ENCODE data around the gene CACNA1E. TPM values are rescaled to one million over a fixed set of nuclear protein-coding genes. Genes with fewer than 3 reads are reported as not detected.

The CACNA1E gene
- total RNA-seq, 4 donors from 2014 or later, result 0.47 to 0.83 TPM; not detected in 2

GRCh38 chr1:181659321-181659957 lies 176.1 kb downstream of the CACNA1E start:
- Histone ChIP-seq H3K4me1 (no peaks in the 10 kb centered on the region), H3K4me3 (no peak overlapping the region), H3K27me3 (no peaks in the 10 kb centered on the region), H3K9me3 (no peaks in the 10 kb centered on the region), H3K36me3 (no peaks in the 10 kb centered on the region), H3K27ac (no peak overlapping the region)
- TF ChIP-seq POLR2A (IDR thresholded peaks at IDR 0.05) (no peak), CTCF (IDR thresholded peaks at IDR 0.05) (no peak)
- DNase-seq, result no peak

GRCh38 chr1:181660621-181661020 lies 177.3 kb downstream of the CACNA1E start:
- Histone ChIP-seq H3K36me3 (no peaks in the 10 kb centered on the region), H3K4me3 (no peak overlapping the region), H3K4me1 (no peaks in the 10 kb centered on the region), H3K9me3 (no peaks in the 10 kb centered on the region), H3K27me3 (no peaks in the 10 kb centered on the region), H3K27ac (no peak overlapping the region)
- no peak for TF ChIP-seq CTCF (IDR thresholded peaks at IDR 0.05)
- TF ChIP-seq POLR2A (IDR thresholded peaks at IDR 0.05), result no peak
- DNase-seq, result no peak

GRCh38 chr1:181661569-181661968 lies 178.3 kb downstream of the CACNA1E start:
- Histone ChIP-seq H3K9me3 (no peaks in the 10 kb centered on the region), H3K27me3 (no peaks in the 10 kb centered on the region), H3K36me3 (no peaks in the 10 kb centered on the region), H3K4me3 (no peak overlapping the region), H3K27ac (no peak overlapping the region), H3K4me1 (no peaks in the 10 kb centered on the region)
- no peak for DNase-seq
- no peak for TF ChIP-seq CTCF (IDR thresholded peaks at IDR 0.05)
- no peak for TF ChIP-seq POLR2A (IDR thresholded peaks at IDR 0.05)

- TF ChIP-seq POLR2A (IDR thresholded peaks at IDR 0.05) (no peak), CTCF (IDR thresholded peaks at IDR 0.05) (no peak)
- no peaks in the 10 kb centered on the region for H3K4me1 ChIP-seq
- H3K36me3 ChIP-seq, result no peaks in the 10 kb centered on the region
- H3K27me3 ChIP-seq, result no peaks in the 10 kb centered on the region
- H3K4me3 ChIP-seq, result no peak overlapping the region
- DNase-seq, result no peak
- no peaks in the 10 kb centered on the region for H3K9me3 ChIP-seq
- no peak overlapping the region for H3K27ac ChIP-seq
These were observed 179.3 kb downstream of the CACNA1E start for GRCh38 chr1:181662606-181663005.

GRCh38 chr1:181664543-181664942 lies 181.2 kb downstream of the CACNA1E start:
- Histone ChIP-seq H3K4me1 (no peaks in the 10 kb centered on the region), H3K9me3 (no peaks in the 10 kb centered on the region), H3K4me3 (no peak overlapping the region), H3K27me3 (no peaks in the 10 kb centered on the region), H3K36me3 (no peaks in the 10 kb centered on the region), H3K27ac (no peak overlapping the region)
- no peak for DNase-seq
- TF ChIP-seq CTCF (IDR thresholded peaks at IDR 0.05) (no peak), POLR2A (IDR thresholded peaks at IDR 0.05) (no peak)

GRCh38 chr1:181669246-181669645 lies 185.9 kb downstream of the CACNA1E start:
- no peaks in the 10 kb centered on the region for H3K9me3 ChIP-seq
- H3K4me3 ChIP-seq, result no peak overlapping the region
- DNase-seq, result no peak
- H3K36me3 ChIP-seq, result no peaks in the 10 kb centered on the region
- no peaks in the 10 kb centered on the region for H3K27me3 ChIP-seq
- TF ChIP-seq POLR2A (IDR thresholded peaks at IDR 0.05) (no peak), CTCF (IDR thresholded peaks at IDR 0.05) (no peak)
- no peaks in the 10 kb centered on the region for H3K4me1 ChIP-seq
- H3K27ac ChIP-seq, result no peak overlapping the region

Data from Peyer's patch (tissue), 4 donors.